ENCODE results near the gene GPC6. TPM values are rescaled to one million over a fixed set of nuclear protein-coding genes. Genes with fewer than 3 reads are reported as not detected.

GPC6 gene
- total RNA-seq, 1 experiment from 2014 or later, result 0.22 TPM

- no peak for DNase-seq (ENCODE audit: low read depth, low spot score)
- no peak overlapping the region for H2AFZ ChIP-seq (ENCODE audit: low read depth, low read length, poor library complexity, severe bottlenecking)
- H3K27me3 ChIP-seq (ENCODE audit: insufficient read depth, low read length), result no peaks in the 10 kb centered on the region
- no peak overlapping the region for H3K9ac ChIP-seq (ENCODE audit: low read length)
- no peak overlapping the region for H3K4me2 ChIP-seq (ENCODE audit: low read length)
- CTCF ChIA-PET, result no interaction called here
- intact Hi-C loops (cut with micrococcal nuclease), result no loop called here
- no peaks in the 10 kb centered on the region for H3K36me3 ChIP-seq (ENCODE audit: control insufficient read depth in 1 of 2, insufficient read depth in 2 of 2, low read length in 2 of 2)
- TF ChIP-seq, protein P1, sequence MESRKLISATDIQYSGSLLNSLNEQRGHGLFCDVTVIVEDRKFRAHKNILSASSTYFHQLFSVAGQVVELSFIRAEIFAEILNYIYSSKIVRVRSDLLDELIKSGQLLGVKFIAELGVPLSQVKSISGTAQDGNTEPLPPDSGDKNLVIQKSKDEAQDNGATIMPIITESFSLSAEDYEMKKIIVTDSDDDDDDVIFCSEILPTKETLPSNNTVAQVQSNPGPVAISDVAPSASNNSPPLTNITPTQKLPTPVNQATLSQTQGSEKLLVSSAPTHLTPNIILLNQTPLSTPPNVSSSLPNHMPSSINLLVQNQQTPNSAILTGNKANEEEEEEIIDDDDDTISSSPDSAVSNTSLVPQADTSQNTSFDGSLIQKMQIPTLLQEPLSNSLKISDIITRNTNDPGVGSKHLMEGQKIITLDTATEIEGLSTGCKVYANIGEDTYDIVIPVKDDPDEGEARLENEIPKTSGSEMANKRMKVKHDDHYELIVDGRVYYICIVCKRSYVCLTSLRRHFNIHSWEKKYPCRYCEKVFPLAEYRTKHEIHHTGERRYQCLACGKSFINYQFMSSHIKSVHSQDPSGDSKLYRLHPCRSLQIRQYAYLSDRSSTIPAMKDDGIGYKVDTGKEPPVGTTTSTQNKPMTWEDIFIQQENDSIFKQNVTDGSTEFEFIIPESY (IDR thresholded peaks at IDR 0.05; ENCODE audit: extremely low read depth, insufficient replicate concordance, low read length), result no peak
- TF ChIP-seq POLR2AphosphoS5 (IDR thresholded peaks at IDR 0.05; ENCODE audit: low read depth, low read length), result no peak
- no peak for TF ChIP-seq TCF7L2 (IDR thresholded peaks at IDR 0.05; ENCODE audit: borderline replicate concordance, extremely low read depth, insufficient read depth, insufficient read length)
- no peak for TF ChIP-seq ATF3 (IDR thresholded peaks at IDR 0.05)
- no peak for TF ChIP-seq SP1 (IDR thresholded peaks at IDR 0.05; ENCODE audit: low read depth)
- no peak for TF ChIP-seq EZH2phosphoT487 (IDR thresholded peaks at IDR 0.05; ENCODE audit: borderline replicate concordance)
- TF ChIP-seq, protein P2, sequence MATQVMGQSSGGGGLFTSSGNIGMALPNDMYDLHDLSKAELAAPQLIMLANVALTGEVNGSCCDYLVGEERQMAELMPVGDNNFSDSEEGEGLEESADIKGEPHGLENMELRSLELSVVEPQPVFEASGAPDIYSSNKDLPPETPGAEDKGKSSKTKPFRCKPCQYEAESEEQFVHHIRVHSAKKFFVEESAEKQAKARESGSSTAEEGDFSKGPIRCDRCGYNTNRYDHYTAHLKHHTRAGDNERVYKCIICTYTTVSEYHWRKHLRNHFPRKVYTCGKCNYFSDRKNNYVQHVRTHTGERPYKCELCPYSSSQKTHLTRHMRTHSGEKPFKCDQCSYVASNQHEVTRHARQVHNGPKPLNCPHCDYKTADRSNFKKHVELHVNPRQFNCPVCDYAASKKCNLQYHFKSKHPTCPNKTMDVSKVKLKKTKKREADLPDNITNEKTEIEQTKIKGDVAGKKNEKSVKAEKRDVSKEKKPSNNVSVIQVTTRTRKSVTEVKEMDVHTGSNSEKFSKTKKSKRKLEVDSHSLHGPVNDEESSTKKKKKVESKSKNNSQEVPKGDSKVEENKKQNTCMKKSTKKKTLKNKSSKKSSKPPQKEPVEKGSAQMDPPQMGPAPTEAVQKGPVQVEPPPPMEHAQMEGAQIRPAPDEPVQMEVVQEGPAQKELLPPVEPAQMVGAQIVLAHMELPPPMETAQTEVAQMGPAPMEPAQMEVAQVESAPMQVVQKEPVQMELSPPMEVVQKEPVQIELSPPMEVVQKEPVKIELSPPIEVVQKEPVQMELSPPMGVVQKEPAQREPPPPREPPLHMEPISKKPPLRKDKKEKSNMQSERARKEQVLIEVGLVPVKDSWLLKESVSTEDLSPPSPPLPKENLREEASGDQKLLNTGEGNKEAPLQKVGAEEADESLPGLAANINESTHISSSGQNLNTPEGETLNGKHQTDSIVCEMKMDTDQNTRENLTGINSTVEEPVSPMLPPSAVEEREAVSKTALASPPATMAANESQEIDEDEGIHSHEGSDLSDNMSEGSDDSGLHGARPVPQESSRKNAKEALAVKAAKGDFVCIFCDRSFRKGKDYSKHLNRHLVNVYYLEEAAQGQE (IDR thresholded peaks at IDR 0.05; ENCODE audit: low read depth), result no peak
- no peak for TF ChIP-seq ZNF274 (IDR thresholded peaks at IDR 0.05; ENCODE audit: low read depth, low read length)
- TF ChIP-seq ZFX (IDR thresholded peaks at IDR 0.05), result no peak
- TF ChIP-seq FOSL1 (IDR thresholded peaks at IDR 0.05; ENCODE audit: low read depth), result no peak
- no peak for TF ChIP-seq SRF (IDR thresholded peaks at IDR 0.05; ENCODE audit: low read depth)
- TF ChIP-seq YY1 (IDR thresholded peaks at IDR 0.05; ENCODE audit: extremely low read depth, insufficient replicate concordance, low read depth, low read length), result no peak
- TF ChIP-seq RAD21 (IDR thresholded peaks at IDR 0.05; ENCODE audit: low read depth), result no peak
- no peak for TF ChIP-seq CTCF (IDR thresholded peaks at IDR 0.05 in 2 of 3, conservative IDR thresholded peaks at IDR 0.05 in 1 of 3; ENCODE audit: borderline replicate concordance in 1 of 3, insufficient read depth in 1 of 3, low read depth in 2 of 3, low read length in 2 of 3)
- no peak for TF ChIP-seq CBX3 (IDR thresholded peaks at IDR 0.05; ENCODE audit: low read depth)
- no peak for ATAC-seq
- RAD21 ChIA-PET (ENCODE audit: low non-redundant PET in 1 of 2, low total read pairs in 2 of 2, uncharacterized antibody in 2 of 2, unreplicated experiment in 2 of 2), result no interaction called here
- no peaks in the 10 kb centered on the region for H3K4me1 ChIP-seq (ENCODE audit: control insufficient read depth in 1 of 2, insufficient read depth in 2 of 2, low read length in 2 of 2)
- no peak overlapping the region for H3K27ac ChIP-seq (ENCODE audit: low read depth, low read length)
- no peak overlapping the region for H3K4me3 ChIP-seq (replicated peaks in 1 of 2; ENCODE audit: low read depth in 1 of 2, low read length in 2 of 2)
- POLR2A ChIA-PET, result no interaction called here
- H3K79me2 ChIP-seq (ENCODE audit: insufficient read depth, low read length), result no peaks in the 10 kb centered on the region
- no peaks in the 10 kb centered on the region for H3K9me2 ChIP-seq (ENCODE audit: insufficient read depth)
- BruUV-seq (replicated peaks), result no TSS peak
- H3K9me3 ChIP-seq (ENCODE audit: control insufficient read depth in 1 of 2, insufficient read depth in 1 of 2, low read depth in 1 of 2, low read length in 2 of 2), result peaks cover 14 to 26% of the 10 kb centered on the region in 2 experiments; a peak in 2 of 4 replicates
- H4K20me1 ChIP-seq (ENCODE audit: insufficient read depth), result no peaks in the 10 kb centered on the region
Measured at GRCh38 chr13:93298713-93299112, 72.1 kb downstream of the GPC6 start.
